Stimulated activated CD8-positive, alpha-beta memory T cell treated with anti-CD3 and anti-CD28 coated beads, Interleukin-4, amount 100 ng/mL, for 1 hour (primary cell): ENCODE results near the gene SLC25A29.
"Not testable (repeated sequence)": the region's sequence is repeated elsewhere in the genome, so short reads cannot be mapped to it uniquely, and the experiment has no call there.

Experiments
- DNase-seq, 2 donors: peaks; one replicate each; pipeline ENCODE4 v3.0.0-alpha.2; 2020; ENCODE audit warnings: low read depth in 2 of 2, low spot score in 1 of 2

SLC25A29 gene

DNA sequence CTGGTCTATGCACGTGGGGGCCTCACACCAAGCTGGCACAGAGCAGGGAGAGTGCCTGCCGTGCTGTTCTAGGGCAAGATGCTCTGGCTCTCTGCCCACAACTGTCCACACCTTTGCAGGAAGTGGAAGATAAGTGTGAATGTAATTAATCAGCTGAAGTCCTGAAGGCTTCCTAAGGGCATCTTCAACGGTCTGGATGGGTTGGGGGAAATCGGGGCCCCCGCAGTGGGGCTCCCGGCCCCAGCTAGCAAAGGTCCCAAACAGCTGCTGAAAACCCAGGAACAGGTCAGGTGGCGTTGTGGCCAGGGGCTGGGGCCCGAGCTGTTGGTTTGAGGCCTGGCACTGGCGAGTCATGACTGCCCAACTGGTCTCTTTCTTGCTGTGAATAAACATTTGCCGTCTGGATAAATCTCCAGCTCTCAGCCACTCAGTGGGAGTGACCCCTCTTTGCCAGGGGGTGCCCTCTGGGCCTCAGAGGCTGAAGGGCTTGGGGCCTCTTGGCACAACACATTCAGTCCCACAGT lies 6.7 kb upstream of the SLC25A29 start:
- DNase-seq = no peak

DNA sequence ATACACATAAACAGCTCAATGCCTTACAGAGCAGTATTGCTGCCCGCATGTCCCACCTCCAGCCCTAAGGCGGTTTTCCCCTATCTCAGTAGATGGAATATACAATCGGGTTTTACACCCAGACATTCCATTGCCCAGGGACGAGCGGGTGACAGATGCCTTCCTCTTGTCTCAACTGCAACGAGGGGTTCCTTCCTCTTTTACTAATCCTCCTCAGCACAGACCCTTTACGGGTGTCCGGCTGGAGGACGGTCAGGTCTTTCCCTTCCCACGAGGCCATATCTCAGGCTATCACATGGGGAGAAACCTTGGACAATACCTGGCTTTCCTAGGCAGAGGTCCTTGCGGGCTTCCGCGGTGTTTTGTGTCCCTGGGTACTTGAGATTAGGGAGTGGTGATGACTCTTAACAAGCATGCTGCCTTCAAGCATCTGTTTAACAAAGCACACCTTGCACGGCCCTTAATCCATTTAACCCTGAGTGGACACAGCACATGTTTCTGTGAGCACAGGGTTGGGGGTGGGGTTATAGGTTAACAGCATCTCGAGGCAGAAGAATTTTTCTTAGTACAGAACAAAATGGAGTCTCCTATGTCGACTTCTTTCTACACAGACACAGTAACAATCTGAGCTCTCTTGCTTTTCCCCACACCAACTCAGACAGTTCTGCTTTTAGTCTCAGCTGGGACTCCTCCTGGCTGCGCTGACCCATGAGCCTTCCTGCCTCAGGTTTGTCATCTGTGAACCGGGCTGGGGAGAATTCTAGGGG lies 6.0 kb upstream of the SLC25A29 start:
- not testable (repeated sequence) for DNase-seq

DNA sequence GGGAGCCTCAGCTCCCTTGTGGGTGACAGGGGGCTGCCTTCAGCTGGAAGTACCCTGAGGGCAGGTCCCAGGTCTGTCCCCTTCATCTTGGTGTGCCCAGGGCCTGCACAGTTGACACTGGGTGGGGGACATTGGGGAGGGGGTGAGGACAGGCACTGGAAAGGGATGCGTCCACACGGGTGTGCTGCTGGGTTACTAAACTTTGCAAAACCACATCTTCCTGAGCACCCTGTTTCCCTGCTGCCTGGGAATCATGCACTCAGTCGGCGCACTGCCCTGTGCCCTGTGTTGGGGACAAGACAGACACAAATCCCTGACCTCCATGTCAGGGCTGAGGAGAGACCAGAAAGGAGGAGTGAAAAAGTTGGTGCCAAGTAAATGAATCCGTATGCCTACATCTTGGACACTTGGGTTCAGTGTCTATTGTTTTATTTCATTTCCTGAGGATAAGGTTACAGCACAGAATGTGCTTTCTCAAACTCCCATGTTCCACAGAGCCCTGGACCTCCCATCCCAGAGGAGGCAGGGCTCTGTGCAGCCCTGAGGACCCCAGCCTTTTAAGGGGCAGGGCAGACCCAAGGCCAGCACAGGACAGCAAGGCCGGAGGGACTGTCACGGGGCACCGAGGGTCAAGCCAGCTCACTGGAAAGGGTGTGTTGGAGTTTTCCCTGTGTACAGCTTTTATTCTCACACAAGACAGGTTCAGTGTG lies 2.9 kb upstream of the SLC25A29 start:
- no peak for DNase-seq

DNA sequence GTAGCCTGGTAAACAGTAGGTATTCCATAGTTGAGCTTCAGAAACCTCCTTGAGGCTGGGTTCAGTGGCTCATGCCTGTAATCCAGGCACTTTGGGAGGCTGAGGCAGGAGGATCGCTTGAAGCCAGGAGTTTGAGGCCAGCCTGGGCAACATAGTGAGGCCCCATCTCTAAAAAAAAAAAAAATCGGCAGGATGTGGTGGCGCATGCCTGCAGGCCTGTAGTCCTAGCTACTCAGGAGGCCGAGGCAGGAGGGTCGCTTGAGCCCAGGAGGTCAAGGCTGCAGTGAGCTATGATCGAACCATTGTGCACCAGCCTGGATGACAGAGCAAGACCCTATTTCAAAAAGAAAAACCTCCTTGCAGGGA lies 2.2 kb upstream of the SLC25A29 start:
- not testable (repeated sequence) for DNase-seq

DNA sequence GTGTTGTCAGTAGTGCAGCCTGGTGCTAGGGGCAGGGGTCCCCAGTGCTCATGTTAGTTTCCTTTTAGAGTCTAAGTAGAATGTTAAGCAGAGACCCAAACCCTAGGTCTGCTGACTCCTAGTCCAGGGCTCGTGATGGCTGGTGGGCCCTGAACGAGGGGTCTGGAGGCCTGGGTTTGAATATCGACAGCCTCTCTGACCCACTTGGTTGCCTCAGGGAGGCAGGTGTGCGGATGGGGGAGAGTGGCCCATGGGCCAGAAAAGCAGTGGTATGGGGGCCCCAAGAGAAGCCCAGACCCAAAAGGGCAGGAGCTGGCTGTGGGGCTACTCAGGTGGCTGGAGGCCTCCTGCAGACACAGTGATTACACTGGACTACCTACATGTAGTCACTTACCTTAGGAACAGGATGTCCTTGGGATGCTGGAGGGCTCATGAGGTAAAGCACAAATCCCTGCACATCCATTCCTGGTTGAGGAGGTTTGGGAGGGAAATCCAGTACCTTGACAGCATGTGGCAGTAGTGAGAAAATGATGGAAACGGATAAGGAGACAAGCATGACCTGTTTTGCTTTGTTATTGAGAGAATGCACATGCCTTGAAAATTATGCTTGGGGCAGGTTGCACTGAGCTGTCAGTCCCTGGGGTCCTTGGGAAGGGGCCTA lies 1.7 kb upstream of the SLC25A29 start:
- no peak for DNase-seq

DNA sequence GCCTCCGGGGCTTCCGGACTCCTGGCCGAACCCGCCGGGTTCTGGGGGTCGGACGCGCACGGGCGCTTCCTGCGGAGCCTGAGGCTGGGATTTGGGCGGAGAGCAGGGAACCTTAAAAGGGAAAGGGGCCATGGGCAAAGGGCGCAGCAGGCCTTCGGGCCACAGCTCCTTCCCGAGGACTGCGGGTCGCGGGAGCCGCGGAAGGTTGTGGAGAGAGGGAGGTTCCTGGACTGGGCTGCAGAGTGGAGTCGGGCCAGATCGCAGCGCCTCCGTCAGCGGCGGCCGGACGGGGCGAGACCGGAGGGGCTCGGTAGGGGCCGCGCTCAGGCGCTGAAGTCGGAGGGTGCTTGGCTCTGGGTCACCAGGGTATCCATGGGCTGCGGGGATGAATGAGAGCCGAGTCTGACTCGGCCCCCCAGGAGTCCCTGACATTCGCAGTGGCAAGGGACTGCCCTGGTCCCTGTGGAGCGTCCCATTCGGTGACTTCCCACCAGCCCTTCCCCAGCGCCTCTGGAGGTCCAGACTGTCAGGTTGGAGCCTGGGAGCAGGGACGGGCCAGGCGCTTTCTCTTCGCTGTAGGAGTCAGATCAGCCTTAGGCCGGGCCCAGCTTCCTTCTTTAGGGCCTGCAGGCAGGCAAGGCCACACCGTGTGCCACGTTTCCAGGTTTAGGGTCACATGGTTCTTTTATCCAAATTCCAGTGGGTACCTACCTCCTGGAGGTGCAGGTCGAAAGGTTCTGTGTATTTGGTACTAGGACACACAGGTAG lies 938 bp upstream of the SLC25A29 start:
- DNase-seq = no peak

DNA sequence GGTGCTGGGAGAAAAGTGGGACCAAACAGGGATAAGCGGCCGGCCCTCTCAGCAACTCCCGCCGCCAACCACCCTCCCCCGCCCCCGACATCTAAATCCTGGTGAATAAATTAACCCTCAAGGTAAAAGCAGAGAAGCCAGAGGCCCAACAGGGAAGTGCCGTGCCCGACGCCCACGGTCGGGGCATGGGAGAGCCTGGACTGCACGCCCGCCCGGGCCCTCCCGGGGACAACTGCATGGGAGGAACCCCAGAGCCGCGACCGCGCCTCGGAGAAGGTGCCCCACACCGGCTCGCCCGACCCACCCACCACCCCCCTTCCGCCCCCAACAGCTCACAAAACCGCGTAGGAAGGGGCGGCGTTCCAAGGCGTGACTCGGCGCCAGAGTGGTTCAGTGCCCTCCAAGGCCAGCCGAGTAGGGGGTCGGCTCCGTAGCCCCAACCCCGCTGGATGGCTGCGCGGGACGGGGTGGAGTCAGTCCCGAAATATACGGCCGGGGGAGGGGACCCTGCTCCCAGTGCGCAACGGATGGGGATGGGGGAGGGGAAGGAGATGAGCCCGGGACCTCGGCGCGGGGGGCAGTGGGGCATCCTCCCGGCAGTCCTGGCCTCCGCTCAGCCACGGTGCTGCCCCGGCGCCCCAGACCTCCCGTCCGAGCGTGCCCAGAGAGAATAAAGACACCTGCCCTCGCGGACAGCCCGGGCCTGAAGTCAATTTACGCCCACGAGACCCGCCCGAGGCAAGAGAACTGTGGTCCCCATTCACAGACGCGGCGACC lies 732 bp downstream of the SLC25A29 start:
- peak; percentile 25 to 34 for DNase-seq

DNA sequence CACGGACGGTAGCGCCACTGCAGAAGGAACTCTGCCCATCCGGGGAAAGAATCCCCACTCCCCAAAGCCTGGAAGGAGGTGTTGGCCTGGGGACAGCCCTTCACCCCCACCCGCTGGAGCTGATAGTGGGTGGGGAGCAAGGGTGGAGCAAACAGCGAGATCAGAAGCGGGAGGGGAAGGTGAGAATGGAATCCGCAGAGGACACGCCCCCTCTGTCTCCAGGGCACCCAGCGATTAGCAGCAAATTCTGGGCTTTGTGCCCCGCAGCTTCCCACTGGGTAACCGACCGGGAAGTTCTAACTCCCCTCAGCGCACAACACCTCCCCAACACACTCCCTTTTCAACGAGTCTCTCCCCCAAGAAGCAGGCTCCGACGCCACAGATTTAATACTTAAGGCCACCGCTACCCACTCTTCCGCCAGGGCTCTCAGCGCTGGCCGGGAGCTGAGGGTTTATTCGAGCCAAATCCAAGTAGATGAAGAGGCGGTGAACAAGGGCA lies 1.4 kb downstream of the SLC25A29 start:
- DNase-seq = no peak

DNA sequence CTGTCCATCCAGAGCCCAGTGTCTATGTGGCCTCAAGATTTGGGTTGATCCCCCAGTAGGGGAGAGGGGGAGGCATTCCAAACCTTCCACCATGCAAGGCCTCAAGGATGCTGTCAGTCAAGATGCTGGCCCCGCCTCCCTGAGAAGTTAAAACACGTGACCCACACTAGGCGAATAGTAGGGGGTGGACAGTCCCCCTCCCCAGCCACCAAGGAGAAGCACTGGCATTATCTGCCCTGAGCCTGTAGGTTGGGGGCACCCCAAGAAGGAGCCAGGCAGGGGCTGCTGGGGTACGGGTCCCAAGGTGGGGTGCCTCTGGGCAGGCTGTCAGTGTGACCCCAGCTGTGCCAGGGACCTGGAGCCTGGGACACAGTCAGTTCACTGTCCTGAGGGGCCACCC lies 2.3 kb downstream of the SLC25A29 start:
- no peak for DNase-seq

DNA sequence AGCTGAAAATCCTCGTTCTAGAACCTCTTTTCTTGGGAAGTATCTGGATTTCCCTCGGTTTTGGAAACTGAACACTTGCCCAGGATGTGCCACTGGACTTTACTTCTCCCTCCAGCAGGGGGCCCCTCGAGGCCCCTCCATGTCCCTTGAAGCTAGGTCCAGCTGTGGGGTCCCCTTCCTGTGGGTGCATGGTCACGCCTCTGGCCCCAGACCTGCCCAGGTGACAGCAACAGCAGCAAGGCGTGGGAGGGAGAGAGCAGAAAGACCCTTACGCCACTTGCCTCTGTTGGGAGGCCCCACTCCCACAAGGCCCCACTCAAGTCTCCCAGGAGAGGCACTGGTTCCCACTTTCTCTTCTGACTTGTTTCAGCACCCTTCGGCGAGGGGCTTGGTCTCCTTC lies 3.1 kb downstream of the SLC25A29 start:
- DNase-seq = no peak

DNA sequence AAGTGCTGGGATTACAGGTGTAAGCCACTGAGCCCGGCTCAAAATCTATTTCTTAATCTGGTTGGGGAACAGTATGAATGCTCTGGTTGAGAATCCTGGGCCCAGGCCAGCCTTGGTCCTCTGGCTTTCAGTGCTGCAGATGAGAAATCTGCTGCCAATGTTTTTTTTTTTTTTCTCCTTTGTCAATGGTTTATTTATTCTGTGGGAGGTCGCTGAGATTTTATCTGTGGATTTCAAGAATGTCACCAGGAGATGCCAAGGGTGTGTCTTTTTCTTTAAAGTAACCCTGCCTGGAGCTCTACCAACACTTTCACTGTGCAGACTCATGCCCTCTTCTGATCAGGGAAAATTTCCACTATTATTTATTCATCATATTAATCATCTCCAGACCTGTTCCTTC lies 3.6 kb downstream of the SLC25A29 start:
- DNase-seq = no peak

DNA sequence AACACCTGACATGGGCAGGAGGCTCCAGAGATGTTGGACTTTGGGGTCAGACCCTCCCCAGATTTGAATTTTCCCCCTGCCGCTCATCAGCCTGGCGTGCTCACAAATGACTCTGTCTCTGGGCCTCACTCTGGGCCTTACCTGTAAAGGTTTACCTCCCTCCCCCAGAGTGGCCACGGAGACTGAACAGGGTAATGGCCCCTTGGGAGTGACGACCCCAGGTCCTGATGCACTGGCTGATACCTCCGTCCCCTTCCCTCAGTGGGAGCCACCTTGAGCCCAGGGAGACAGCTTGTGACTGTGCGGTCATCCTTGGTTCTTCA lies 7.0 kb downstream of the SLC25A29 start:
- DNase-seq = no peak

DNA sequence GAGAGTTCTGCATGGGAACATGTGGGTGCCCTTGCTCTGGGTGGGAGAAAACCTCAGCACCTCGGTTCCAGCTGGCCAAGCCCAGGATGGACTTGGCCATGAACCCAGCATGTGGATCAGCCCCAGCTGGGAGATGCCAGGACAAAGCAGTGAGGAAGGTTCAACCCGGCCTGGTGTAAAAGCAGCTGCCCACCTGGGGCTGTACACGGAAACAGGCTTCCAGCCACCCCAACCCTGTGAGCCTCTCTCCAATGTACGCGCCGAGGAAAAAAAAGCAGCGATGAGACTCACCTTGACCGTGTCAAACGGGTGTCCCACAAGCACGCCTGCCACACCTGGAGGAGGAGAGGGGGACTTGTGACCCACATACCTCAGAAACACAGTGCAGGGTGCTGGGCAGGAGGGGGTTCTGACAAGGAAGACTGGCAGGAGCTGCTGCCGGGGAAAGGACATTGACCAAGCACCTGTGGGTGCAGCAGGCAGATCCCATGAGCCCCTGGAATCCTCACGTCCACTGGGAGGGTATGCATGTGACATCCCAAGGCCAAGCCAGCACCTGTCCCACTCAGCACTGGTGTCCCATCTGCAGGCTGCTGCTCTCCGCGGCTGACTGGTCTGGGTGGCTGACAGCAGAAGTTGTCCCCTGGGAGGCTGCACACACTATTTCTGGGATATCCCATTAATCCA lies 7.5 kb downstream of the SLC25A29 start:
- no peak for DNase-seq

DNA sequence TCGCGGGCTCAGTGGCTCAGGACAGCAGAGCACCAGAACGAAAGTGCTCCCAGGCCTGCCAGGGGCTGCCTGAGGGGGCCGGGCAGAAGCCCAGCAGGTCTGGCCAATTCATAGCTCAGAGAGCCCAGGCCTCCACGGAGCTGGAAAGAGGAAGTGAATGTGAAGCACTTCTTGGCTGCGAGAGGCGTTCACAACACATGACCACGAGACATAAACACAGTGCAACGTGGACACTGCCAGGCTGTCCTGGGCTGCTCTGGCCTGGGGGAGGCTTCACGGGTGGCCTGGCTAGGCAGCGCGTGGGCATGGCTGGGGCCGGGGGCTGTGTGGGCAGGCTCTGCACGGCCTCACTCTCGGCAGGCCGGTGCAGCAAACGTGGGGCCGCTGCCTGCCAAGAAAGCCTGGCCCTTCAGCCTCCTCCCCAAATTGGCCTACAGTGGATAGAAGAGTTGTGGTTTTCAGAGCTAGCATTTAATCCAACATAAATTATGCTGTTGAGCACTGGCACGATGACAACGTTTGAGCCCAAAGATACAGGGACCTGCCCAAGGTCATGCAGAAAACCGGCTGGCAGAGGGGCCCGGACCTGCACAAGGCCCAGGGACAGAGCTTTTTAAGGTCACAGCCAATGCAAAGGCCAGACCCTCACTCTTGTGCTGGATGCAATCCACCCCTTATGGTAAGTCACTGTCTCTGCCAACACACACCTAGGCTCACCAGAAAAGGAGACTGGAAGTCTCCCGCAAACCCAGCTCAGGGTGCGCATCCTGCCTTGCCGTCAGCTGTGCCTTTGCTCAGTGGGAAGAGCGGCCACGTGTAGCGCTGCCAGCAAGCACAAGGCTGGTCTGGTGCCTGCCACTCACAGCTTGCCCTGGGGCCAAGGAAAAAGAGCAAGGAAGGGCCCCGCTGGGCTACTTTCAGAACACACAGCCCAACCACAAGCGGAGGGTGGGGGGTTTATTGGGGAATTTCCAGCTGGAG lies 8.6 kb downstream of the SLC25A29 start:
- no peak for DNase-seq

DNA sequence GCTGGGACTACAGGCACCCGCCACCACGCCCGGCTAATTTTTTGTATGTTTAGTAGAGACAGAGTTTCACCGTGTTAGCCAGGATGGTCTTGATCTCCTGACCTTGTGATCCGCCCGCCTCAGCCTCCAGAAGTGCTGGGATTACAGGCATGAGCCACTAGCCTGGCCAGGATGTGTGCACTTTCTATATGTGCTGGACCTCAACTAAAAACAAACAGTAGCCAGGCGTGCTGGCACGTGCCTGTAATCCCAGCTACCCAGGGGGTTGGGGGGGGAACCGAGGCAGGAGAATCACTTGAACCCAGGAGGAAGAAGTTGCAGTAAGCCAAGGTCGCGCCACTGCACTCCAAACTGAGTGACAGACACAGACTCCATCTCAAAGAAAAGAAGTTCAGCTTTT lies 9.5 kb downstream of the SLC25A29 start:
- not testable (repeated sequence) for DNase-seq

DNA sequence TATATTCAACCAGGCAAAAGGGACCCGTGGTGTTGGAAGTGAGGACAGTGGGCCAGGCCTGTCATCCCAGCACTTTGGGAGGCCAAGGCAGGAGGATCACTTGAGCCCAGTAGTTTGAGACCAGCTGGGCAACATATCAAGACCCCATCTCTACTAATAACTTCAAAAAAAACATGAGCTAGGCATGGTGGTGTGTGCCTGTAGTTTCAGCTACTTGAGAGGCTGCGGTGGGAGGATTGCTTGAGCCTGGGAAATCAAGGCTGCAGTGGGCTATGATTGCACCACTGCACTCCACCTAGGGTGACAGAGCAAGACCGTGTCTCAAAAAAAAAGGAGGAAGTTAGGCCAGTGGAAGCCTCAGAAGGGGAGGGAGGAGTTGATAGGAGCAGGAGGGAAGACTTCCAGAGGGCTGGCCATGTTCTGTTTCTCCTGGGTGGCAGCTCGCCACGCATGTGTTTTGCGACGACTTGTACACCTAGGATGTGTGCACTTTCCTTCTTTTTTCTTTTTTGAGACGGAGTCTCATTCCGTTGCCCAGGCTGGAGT lies 10.1 kb downstream of the SLC25A29 start:
- no peak for DNase-seq

DNA sequence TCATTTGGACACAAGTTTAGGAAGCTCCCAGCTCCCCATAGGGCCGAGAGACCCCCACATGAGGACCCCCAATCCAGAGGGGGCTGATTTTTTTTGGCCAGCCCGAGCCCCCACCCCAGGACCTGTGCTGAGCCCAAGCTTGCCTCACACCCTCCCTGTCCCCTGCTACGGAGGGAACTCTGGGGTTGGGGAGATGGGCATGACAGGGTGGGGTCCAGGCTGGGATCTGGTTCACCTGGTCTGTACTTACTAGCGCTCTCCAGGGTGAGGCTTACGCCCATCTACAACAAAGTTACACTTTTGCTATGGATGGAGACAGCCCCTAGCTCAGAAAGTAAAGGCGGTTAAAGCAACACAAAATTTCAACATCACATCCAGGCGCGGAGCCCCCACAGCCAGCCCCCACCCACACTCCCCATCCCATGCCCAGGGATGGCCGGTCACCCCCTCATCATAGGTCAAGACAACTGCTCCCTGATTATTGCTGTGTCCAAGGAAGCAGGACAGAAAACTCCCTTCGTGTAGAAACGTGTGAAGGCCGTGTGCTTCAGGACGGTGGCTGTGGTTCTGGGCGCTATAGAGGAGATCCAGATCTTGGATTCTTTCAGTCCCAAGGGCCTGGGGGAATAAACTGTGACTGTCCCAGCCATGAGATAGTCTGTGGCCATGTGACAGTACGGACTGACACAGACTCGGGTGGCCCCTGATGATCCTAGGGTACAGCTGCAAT lies 10.7 kb downstream of the SLC25A29 start:
- DNase-seq = no peak

DNA sequence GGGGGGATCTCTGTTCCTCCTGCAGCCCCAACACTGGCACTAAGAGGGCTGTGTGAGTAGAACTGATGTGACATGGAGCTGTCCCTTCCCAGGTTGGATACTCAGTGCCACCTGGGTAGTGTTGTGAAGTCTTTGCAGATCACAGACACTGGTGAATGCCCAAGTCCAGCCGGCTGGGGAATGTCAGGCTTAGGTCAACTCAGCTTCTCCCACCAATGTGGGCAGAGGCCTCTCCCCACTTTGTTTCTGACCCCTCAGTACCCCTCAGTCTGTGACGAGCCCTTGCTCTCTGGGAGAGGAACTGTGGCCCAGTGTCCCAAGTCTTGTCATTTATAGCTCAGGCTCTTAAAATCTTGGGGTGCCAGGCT lies 11.3 kb downstream of the SLC25A29 start:
- no peak for DNase-seq
